ENCODE data around the gene ZNHIT1.
A peak's percentile ranks its signal among the peaks of the same experiment; 100 is the strongest.

The ZNHIT1 gene

DNA sequence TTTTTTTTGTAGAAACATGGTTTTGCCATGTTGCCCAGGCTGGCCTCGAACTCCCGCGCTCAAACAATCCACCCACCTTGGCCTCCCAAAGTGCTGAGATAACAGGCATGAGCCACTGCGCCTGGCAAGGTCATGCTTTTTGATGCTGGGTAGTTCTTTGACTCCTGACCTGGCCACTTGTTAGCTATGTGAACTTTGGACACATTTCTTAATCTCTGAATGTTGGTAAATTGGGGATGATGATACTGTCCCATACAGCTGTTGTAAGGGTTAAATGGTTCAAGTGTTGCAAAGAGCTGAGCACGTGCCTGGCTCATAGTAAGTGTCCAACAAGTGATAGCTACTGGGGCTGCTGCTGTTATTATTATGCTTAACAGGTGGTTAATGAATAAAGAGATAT is 2.3 kb downstream of the ZNHIT1 start:
- no peak for DNase-seq

DNA sequence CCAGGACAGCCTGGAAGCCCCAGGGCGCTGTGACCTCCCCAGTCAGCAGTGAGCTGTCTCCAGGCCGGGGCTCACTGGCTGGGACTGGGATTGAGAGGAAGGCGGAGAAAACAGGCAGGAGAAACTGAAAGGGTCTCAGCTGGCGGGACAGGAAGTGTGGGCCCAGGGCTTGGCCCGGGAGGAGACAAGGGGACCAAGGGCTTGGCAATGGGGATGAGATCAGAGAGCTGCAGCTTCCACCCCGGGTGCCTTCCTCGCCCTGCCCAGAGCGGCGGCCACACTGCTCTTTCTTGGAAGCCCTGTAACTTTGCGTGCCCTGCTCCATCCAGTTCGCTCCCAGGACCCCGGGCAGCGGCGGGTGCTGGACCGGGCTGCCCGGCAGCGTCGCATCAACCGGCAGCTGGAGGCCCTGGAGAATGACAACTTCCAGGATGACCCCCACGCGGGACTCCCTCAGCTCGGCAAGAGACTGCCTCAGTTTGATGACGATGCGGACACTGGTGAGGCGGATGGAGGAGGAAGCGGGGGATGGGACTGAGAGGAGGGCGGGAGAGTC is 4.4 kb downstream of the ZNHIT1 start:
- no peak for DNase-seq

DNA sequence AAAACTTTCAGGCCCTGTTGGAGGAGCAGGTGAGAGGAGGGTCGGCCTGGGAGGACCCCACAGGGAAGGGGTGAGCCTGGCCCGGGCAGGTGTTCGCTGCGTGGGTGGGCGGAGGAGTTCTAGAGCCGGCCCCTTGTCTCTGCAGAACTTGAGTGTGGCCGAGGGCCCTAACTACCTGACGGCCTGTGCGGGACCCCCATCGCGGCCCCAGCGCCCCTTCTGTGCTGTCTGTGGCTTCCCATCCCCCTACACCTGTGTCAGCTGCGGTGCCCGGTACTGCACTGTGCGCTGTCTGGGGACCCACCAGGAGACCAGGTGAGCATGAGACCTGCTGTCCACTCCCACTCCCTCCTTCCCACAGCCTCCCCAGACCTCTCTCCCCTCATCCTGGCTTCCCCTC is 5.6 kb downstream of the ZNHIT1 start:
- DNase-seq = no peak

GRCh38 chr7:101225650-101226049 is 7.7 kb downstream of the ZNHIT1 start:
- no peak for DNase-seq

DNA sequence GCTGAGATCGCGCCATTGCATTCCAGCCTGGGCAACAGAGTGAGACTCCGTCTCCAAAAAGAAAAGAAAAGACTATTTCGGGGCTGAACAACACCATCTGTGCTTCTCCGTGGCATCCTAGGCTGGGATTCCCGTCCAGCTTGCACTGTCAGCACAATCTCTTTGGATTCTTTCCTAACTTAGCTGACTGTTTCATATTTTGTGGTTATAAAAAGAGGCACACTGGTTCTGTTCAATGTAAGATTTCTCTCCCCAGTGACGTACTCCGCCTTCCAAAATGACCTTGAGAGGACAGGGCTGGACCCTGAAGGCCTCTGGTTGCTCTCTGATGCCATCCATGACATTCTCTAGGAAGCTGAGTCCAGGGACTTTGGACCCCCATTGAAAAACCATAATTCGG is 8.8 kb downstream of the ZNHIT1 start:
- no peak for DNase-seq

DNA sequence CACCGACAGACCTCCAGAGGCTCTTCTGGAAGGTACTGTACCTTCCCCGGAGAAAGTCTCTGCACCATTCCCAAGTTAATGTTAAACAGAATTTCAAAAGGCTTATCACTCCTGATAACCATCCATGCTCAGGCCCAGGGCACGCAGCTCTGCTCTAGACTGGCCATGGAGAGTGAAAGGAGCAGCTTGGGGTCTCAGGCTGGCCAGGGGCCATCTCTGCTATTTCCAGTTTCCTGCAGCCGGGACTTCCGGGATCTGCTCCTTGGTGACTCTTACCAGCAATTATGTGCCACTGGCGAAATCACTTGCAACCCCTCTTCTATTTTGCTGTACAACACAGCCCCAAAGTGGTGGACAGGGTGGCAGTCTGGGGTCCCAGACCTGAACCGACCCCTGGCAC is 13.7 kb downstream of the ZNHIT1 start:
- DNase-seq = no peak

GRCh38 chr7:101232141-101232850 is 14.3 kb downstream of the ZNHIT1 start:
- DNase-seq = no peak

- DNase-seq = no peak
Observed at GRCh38 chr7:101233907-101234547, 16.1 kb downstream of the ZNHIT1 start.

DNA sequence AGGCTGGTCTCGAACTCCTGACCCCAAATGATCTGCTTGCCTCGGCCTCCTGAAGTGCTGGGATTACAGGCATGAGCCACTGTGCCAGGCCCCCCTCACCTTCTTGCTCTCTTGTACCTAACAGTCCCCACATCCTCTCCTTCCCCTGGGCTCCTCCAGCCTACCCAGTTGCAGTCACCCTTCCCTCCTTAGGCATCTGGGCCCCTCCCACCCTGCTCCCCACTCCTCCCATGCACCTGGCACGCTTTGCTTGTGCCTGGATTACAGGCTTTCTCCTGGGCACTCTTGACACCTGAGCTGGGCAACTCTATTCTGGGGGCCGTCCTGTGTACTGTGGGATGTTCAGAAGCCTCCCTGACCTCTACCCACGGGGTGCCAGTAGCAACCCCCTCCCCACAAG is 16.7 kb downstream of the ZNHIT1 start:
- no peak for DNase-seq

DNA sequence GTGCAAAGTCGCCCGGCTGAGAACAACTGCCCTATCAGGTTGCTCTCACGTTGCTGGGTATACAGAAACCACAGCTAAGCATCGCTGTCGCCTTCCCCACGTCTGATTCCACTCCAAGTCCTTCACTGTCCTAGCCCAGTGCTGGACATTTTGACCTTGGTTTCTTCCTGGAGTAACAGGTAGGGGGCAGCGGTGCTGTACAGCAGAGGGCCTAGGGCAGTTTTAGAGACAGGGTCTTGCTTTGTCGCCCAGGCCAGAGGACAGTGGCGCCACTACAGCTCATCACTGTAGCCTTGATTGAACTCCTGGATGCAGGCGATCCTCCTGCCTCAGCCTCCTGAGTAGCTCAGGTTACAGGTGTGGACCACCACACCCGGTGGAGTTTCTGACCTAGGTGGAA is 17.1 kb downstream of the ZNHIT1 start:
- DNase-seq = no peak

- no peak for DNase-seq
Observed at GRCh38 chr7:101235522-101235921, 17.6 kb downstream of the ZNHIT1 start.

GRCh38 chr7:101236292-101236835 is 18.4 kb downstream of the ZNHIT1 start:
- DNase-seq = no peak

GRCh38 chr7:101237206-101238067 is 19.5 kb downstream of the ZNHIT1 start, which contains the start of gene CLDN15:
CLDN15 (minus strand) TSS chr7:101237802; CDS start chr7:101237581, 221 bp downstream.
- DNase-seq = peak; percentile 78

GRCh38 chr7:101238226-101239182 is 20.5 kb downstream of the ZNHIT1 start:
- no peak for DNase-seq

- DNase-seq = no peak
Observed at GRCh38 chr7:101239191-101239950, 21.4 kb downstream of the ZNHIT1 start.

GRCh38 chr7:101239951-101240220 is 21.9 kb downstream of the ZNHIT1 start:
- DNase-seq = no peak

GRCh38 chr7:101240226-101241014 is 22.5 kb downstream of the ZNHIT1 start:
- no peak for DNase-seq

DNA sequence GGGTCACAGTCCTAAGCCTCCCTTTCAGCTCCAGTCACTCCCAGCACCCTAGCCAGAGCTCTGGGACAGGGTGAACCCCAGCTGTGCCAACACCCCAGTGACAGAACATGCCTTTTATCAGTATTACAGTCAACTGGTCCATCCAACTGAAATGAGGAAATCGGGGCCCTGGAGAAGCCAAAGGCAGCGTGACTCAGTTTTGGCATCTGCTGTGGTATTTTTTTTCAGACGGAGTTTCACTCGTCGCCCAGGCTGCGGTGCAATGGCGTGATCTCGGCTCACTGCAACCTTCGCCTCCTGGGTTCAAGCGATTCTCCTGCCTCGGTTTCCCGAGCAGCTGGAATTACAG is 23.0 kb downstream of the ZNHIT1 start:
- no peak for DNase-seq

DNA sequence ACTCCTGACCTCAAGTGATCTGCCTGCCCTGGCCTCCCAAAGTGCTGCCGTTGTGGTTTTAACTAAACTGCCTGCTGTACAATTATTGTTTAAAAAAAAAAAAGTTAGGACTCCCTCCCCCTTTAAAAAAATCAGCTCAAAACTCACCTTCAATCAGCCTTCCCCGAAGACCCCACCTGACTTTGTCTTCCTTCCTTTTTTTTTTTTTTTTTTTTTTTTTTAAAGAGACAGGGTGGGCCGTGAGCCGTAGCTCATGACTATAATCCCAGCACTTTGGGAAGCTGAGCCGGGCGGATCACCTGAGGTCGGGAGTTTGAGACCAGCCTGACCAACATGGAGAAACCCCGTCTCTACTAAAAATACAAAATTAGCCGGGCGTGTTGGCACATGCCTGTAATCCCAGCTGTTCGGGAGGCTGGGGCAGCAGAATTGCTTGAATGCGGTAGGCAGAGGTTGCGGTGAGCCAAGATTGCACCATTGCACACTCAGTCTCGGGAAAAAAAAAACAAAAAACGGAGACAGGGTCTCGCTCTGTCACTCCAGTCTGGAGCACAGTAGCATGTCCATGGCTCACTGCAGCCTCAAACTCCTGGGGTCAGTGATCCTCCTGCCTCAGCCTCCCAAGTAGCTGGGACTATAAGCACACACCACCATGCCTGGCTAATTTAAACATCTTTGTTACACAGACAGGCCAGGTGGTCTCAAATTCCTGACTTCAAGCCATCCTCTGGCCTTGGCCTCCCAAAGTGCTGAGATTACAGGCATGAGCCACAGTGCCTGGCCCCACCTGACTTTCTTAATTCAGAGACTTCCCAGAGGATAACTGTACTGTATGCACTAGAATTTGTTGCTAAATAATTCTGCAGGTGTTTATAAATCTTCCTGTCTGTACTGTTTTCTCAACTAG is 23.7 kb downstream of the ZNHIT1 start:
- DNase-seq = no peak
